MV-4-11 (cell line): ENCODE results near the gene INSYN2A.

ENCODE experiments used
- DNase-seq: peaks from one replicate; lab custom pipeline; 2025; lab: John Stamatoyannopoulos, UW

The INSYN2A gene

GRCh38 chr10:127151981-127152699, 44.3 kb downstream of the INSYN2A start:
- no peak for DNase-seq

DNA sequence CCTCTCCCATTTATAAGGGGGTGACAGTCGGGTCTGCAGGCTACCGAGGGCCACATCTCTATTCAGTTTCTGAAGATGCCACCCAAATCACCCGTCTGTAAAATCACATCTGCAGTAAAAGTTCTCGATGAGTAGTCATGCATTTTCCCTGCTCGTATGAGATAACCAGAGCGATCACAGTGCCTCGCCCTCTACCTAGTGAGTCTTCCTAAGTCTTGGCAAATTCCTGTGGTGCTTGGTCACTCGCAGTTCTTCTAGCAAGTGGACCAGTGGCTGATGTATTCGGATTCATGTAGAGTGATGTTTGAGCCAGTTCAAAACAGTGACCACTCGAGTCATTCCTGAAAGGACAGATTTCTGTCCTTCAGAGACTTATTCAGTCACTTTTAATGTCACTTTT, 44.9 kb downstream of the INSYN2A start:
- DNase-seq, result no peak

DNA sequence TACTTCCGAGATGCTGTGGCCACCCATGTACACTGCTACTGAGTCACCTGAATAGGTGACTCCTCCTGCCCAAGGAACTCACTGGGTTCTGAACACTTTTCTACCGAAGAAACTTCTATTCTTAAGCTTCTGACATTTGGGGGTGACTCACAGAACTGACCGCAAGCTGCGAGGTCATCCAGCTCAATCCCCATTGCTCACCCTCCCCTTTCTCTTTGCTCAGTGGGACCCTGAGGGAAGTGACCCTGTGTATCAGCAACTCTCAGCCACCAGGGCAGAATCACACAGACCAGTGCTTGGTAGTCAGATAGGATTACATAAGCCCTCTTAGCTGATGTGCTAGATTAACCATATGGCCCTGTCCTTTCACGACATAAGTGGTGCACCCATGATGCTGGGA, 46.3 kb downstream of the INSYN2A start:
- DNase-seq, result peak; percentile 12

DNA sequence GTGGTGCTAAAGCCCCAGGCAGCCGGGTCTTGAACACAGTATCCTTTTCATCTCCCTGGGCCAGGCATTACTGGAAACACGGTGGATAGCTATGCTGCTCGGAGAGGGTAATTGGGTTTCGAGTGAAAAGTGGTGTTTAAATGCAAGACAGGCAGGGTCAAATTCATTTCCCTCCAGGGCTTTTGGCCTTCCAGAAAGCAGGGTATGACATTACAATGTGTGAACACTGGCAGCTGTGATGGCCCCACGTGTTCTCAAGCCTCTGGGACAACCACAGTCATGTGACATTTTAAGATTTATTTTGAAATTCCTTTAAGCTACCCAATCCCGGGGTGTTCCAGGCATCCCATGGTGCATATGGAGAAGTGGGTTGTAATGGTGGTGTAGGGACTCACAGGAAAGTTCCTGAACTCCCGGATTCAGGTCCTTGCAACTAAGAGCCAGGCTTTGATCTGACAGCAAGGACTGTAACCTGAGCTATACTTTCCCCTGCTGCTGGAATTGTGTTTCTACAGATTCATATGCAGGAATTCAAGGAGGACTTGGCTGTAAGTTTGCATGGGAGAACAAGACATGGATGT, 46.8 kb downstream of the INSYN2A start:
- no peak for DNase-seq

DNA sequence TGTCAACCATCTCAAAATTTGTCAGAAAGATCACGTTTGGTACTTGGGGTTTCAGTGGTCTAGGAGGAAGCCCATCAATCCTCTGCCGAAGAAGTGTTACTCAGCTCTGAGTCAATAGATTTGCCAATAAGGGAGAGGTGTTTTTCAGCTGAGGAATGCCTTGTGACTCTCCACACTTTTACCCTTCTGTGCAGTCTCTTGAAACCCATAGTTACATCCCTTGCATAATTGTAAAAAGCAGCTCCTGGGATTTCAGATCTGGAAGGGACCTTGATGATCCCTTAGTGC, 47.5 kb downstream of the INSYN2A start:
- DNase-seq, result peak; percentile 78

DNA sequence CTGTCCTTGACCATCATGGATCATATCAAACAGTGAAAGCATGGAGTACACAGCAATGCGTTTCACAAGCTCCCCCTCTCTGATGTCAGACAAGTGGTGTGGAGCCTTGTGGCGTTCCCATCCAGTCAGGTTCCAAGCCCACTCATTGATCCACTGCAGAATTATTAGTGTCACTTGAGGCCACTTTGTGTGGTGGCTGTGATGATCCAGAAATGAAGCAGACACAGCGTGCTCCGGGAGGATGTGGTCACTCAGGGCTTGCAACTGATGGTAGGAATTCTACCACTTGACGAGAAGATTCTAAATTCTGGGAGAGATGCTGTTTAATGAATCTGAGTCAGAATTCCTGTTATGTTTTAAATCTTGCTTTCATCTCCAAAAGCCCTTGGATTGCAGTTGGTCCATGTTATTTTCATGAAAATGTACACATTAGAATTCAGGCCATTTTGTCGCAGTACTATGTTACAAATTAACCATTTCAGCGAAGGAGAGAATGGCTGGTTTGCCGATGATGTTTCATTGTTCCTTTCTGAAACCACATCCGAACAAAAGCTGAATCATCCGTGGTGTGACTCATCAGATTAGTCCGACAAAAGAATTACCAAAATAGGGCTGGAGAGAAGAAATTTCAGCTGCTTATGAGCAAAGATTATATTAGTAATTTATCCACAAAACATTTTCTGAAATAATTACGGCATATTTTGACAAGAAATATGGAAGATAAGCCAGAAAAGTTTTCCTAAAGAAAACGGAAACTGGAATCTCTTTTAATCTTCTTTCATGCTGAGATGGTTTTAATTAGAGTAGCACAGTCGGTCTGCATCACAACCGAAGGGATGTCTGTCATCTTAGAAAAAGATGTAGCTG, 48.1 kb downstream of the INSYN2A start:
- DNase-seq, result peak; percentile 88

- DNase-seq, result no peak
Measured at GRCh38 chr10:127146661-127147060, 49.7 kb downstream of the INSYN2A start.
